Measurements from ENCODE around the gene CD300E. TPM values are rescaled to one million over a fixed set of nuclear protein-coding genes. Genes with fewer than 3 reads are reported as not detected.

The CD300E gene
- total RNA-seq, 1 experiment from 2014 or later = not detected

- RAD21 ChIA-PET (ENCODE audit: low non-redundant PET in 1 of 2, low total read pairs in 2 of 2, uncharacterized antibody in 2 of 2, unreplicated experiment in 2 of 2) = no interaction called here
- intact Hi-C loops (cut with micrococcal nuclease) = no loop called here
- no peaks in the 10 kb centered on the region for H3K4me1 ChIP-seq (ENCODE audit: control insufficient read depth in 1 of 2, insufficient read depth in 2 of 2, low read length in 2 of 2)
- POLR2A ChIA-PET = no interaction called here
- TF ChIP-seq CEBPB (IDR thresholded peaks at IDR 0.05; ENCODE audit: low read depth) (no peak), CBX3 (IDR thresholded peaks at IDR 0.05; ENCODE audit: low read depth) (no peak), ZBTB33 (IDR thresholded peaks at IDR 0.05; ENCODE audit: extremely low read depth, insufficient replicate concordance, low read length) (no peak), EZH2phosphoT487 (IDR thresholded peaks at IDR 0.05; ENCODE audit: borderline replicate concordance) (no peak), REST (IDR thresholded peaks at IDR 0.05; ENCODE audit: low read depth) (no peak), ELF1 (IDR thresholded peaks at IDR 0.05; ENCODE audit: borderline replicate concordance, low read depth) (no peak), JUND (IDR thresholded peaks at IDR 0.05) (no peak), SIN3A (IDR thresholded peaks at IDR 0.05; ENCODE audit: low read depth) (no peak), POLR2AphosphoS5 (IDR thresholded peaks at IDR 0.05; ENCODE audit: low read depth, low read length) (no peak), YY1 (IDR thresholded peaks at IDR 0.05; ENCODE audit: extremely low read depth, insufficient replicate concordance, low read depth, low read length) (no peak), SP1 (IDR thresholded peaks at IDR 0.05; ENCODE audit: low read depth) (no peak), MAX (IDR thresholded peaks at IDR 0.05) (no peak), FOSL1 (IDR thresholded peaks at IDR 0.05; ENCODE audit: low read depth) (no peak), CTCF (IDR thresholded peaks at IDR 0.05 in 2 of 3, conservative IDR thresholded peaks at IDR 0.05 in 1 of 3; ENCODE audit: borderline replicate concordance in 1 of 3, insufficient read depth in 1 of 3, low read depth in 2 of 3, low read length in 2 of 3) (no peak), EGR1 (IDR thresholded peaks at IDR 0.05; ENCODE audit: low read depth) (no peak), POLR2A (IDR thresholded peaks at IDR 0.05; ENCODE audit: borderline replicate concordance, extremely low read depth, insufficient read depth, insufficient read length) (no peak), EZH2 (IDR thresholded peaks at IDR 0.05) (no peak), TCF7L2 (IDR thresholded peaks at IDR 0.05; ENCODE audit: borderline replicate concordance, extremely low read depth, insufficient read depth, insufficient read length) (no peak)
- TF ChIP-seq, protein P1, sequence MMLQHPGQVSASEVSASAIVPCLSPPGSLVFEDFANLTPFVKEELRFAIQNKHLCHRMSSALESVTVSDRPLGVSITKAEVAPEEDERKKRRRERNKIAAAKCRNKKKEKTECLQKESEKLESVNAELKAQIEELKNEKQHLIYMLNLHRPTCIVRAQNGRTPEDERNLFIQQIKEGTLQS (IDR thresholded peaks at IDR 0.05) = no peak
- no peaks in the 10 kb centered on the region for H3K9me2 ChIP-seq (ENCODE audit: insufficient read depth)
- H3K4me3 ChIP-seq (replicated peaks in 1 of 2; ENCODE audit: low read depth in 1 of 2, low read length in 2 of 2) = no peak overlapping the region
- H3K9ac ChIP-seq (ENCODE audit: low read length) = no peak overlapping the region
- peaks cover 0 to 4% of the 10 kb centered on the region in 2 experiments; a peak in 2 of 4 replicates for H3K9me3 ChIP-seq (ENCODE audit: control insufficient read depth in 1 of 2, insufficient read depth in 1 of 2, low read depth in 1 of 2, low read length in 2 of 2)
- H3K4me2 ChIP-seq (ENCODE audit: low read length) = no peak overlapping the region
- no TSS peak for BruUV-seq (replicated peaks)
- peaks cover 77% of the 10 kb centered on the region for H3K27me3 ChIP-seq (ENCODE audit: insufficient read depth, low read length)
- ATAC-seq = no peak
- no peak overlapping the region for H3K27ac ChIP-seq (ENCODE audit: low read depth, low read length)
- no peak for DNase-seq (ENCODE audit: low read depth, low spot score)
- no peaks in the 10 kb centered on the region for H4K20me1 ChIP-seq (ENCODE audit: insufficient read depth)
- CTCF ChIA-PET = no interaction called here
- H3K79me2 ChIP-seq (ENCODE audit: insufficient read depth, low read length) = no peaks in the 10 kb centered on the region
- H2AFZ ChIP-seq (ENCODE audit: low read depth, low read length, poor library complexity, severe bottlenecking) = no peak overlapping the region
- H3K36me3 ChIP-seq (ENCODE audit: control insufficient read depth in 1 of 2, insufficient read depth in 2 of 2, low read length in 2 of 2) = no peaks in the 10 kb centered on the region
Measured at GRCh38 chr17:74624131-74624530, 593 bp upstream of the CD300E start.

Data from HCT116 (cell line).